HepG2 (cell line): ENCODE measurements around the gene CNN3. TPM values are rescaled to one million over a fixed set of nuclear protein-coding genes. Genes with fewer than 3 reads are reported as not detected.
A peak's percentile ranks its signal among the peaks of the same experiment; 100 is the strongest.

Experiments used
- ASH2L ChIP-seq: fragments of 300-600, 200-600 bp; sonication (generic); IDR thresholded peaks from 2 replicates; pipeline ENCODE4 v1.7.0; 2017; ENCODE audit warnings: low read depth, mild to moderate bottlenecking, moderate library complexity, mixed read lengths, low read length; ENCODE audit not compliant: insufficient read length
- CREBL2 ChIP-seq: sonication (generic); formaldehyde crosslinking; IDR thresholded peaks from 2 replicates; pipeline ENCODE4 v1.8.1; 2023; ENCODE audit warnings: missing genetic modification reagents, mild to moderate bottlenecking, borderline replicate concordance
- HNRNPLL ChIP-seq: fragments of 200-400 bp; formaldehyde crosslinking; IDR thresholded peaks from 2 replicates; pipeline ENCODE4 v1.6.1; 2017; ENCODE audit warnings: mild to moderate bottlenecking, low read depth, low read length; ENCODE audit not compliant: poor library complexity, severe bottlenecking
- IKZF1 ChIP-seq: fragments of 450-650 bp; IDR thresholded peaks from 2 replicates; pipeline ENCODE4 v1.7.1; 2016
- MEIS2 ChIP-seq: sonication (generic); formaldehyde crosslinking; IDR thresholded peaks from 2 replicates; pipeline ENCODE4 v1.9.0; 2021; ENCODE audit warnings: mild to moderate bottlenecking, missing genetic modification reagents
- PHF21A ChIP-seq: sonication (generic); formaldehyde crosslinking; IDR thresholded peaks from 2 replicates; pipeline ENCODE4 v1.5.0; 2020; ENCODE audit warnings: mild to moderate bottlenecking, missing genetic modification reagents
- POGK ChIP-seq: sonication (generic); formaldehyde crosslinking; conservative IDR thresholded peaks from 2 replicates; pipeline ENCODE4 v1.8.0; 2022; ENCODE audit warnings: mild to moderate bottlenecking, moderate library complexity, missing genetic modification reagents
- PPARG ChIP-seq: conservative IDR thresholded peaks from 2 replicates; pipeline ENCODE4 v1.6.1; 2016; ENCODE audit warnings: missing biosample characterization, missing genetic modification reagents
- USF2 ChIP-seq, 2 experiments: sonication (generic) in 1 of 2; formaldehyde crosslinking in 1 of 2; IDR thresholded peaks; 2 replicates each; pipeline versions ENCODE4 v1.5.1 to v1.6.1; 2011 to 2020; ENCODE audit warnings: borderline replicate concordance in 1 of 2, low read depth in 1 of 2, low read length in 1 of 2, mild to moderate bottlenecking in 1 of 2, missing genetic modification reagents in 1 of 2, moderate library complexity in 1 of 2
- ZBTB2 ChIP-seq: sonication (generic); formaldehyde crosslinking; IDR thresholded peaks from 2 replicates; pipeline ENCODE4 v1.8.0; 2022; ENCODE audit warnings: low read depth, missing genetic modification reagents
- ZBTB38 ChIP-seq: sonication (generic); formaldehyde crosslinking; IDR thresholded peaks from 2 replicates; pipeline ENCODE4 v1.5.1; 2020; ENCODE audit warnings: mild to moderate bottlenecking, missing genetic modification reagents
- ZEB1 ChIP-seq: IDR thresholded peaks from 2 replicates; pipeline ENCODE4 v1.6.1; 2012; ENCODE audit warnings: mild to moderate bottlenecking, low read depth, inconsistent platforms; ENCODE audit not compliant: insufficient replicate concordance
- ZMAT3 ChIP-seq: sonication (generic); formaldehyde crosslinking; conservative IDR thresholded peaks from 2 replicates; pipeline ENCODE4 v1.7.0; 2021; ENCODE audit warnings: missing genetic modification reagents
- ZNF138 ChIP-seq: sonication (generic); formaldehyde crosslinking; IDR thresholded peaks from 2 replicates; pipeline ENCODE4 v1.5.0; 2020; ENCODE audit warnings: mild to moderate bottlenecking, low read depth, missing genetic modification reagents
- ZNF430 ChIP-seq: sonication (generic); formaldehyde crosslinking; IDR thresholded peaks from 2 replicates; pipeline ENCODE4 v1.9.0; 2021; ENCODE audit warnings: mild to moderate bottlenecking, missing genetic modification reagents
- ZNF550 ChIP-seq: sonication (generic); formaldehyde crosslinking; IDR thresholded peaks from 2 replicates; pipeline ENCODE4 v1.4.0; 2020; ENCODE audit warnings: mild to moderate bottlenecking, missing genetic modification reagents, borderline replicate concordance
- ZNF687 ChIP-seq: sonication (generic); formaldehyde crosslinking; IDR thresholded peaks from 2 replicates; pipeline ENCODE4 v1.5.1; 2020; ENCODE audit warnings: mild to moderate bottlenecking, missing genetic modification reagents, moderate library complexity
- polyA plus RNA-seq, 8 experiments: library from polyadenylated mRNA; depleted of rRNA in 3 of 8; stranded (reverse) in 7 of 8; unstranded in 1 of 8; fragments of >200 nt; fragmentation: Illumina TruSeq in 4 of 8; extraction: Trizol in 4 of 8; gene quantifications; 2 replicates each; pipeline versions ENCODE4 v1.2.1 to v1.2.3, GENCODE V29; 2011 to 2016; ENCODE audit warnings: low read depth in 4 of 8, missing spikeins in 1 of 8, mixed read lengths in 1 of 8; ENCODE audit not compliant: insufficient read depth in 1 of 8
- total RNA-seq, 5 experiments: library from RNA; depleted of rRNA; stranded (reverse); fragments of >200 nt; fragmentation: Illumina TruSeq; extraction: Trizol; gene quantifications; 2 replicates each; pipeline ENCODE4 v1.2.3, GENCODE V29; 2016; ENCODE audit warnings: low read depth in 1 of 5

Gene CNN3
- total and polyA plus RNA-seq, 2 of the 13 experiments (the other 11 are each of a cell fraction or from before 2014, with no cell fraction given), result 113 to 223 TPM

GRCh38 chr1:94927405-94928175, 680 bp upstream of the CNN3 start (continued):
- TF ChIP-seq USF2 (IDR thresholded peaks at IDR 0.05; ENCODE audit: low read depth, low read length) (no peak), USF2 (CRISPR knock-in tag; IDR thresholded peaks at IDR 0.05; ENCODE audit: borderline replicate concordance) (0 out of 2 replicates have a peak, but pooled peaks have one; percentile 38), PPARG (CRISPR knock-in tag) (peak; percentile 15; the same call in 1 of the 2 replicates), ZBTB2 (0 out of 2 replicates have a peak, but pooled peaks have one; percentile 24), ZNF550 (CRISPR knock-in tag) (no peak), ZEB1 (peak; percentile 80), ASH2L (peak; percentile 51), ZBTB38 (CRISPR knock-in tag) (peak; percentile 33; the same call in 1 of the 2 replicates), ZNF687 (CRISPR knock-in tag) (peak; percentile 65), ZNF430 (0 out of 2 replicates have a peak, but pooled peaks have one; percentile 23), ZNF138 (no peak), CREBL2 (CRISPR knock-in tag) (no peak), IKZF1 (no peak), ZMAT3 (CRISPR knock-in tag) (0 out of 2 replicates have a peak, but pooled peaks have one; percentile 46), MEIS2 (CRISPR knock-in tag) (peak; percentile 75; the same call in 1 of the 2 replicates), HNRNPLL (peak; percentile 42), POGK (CRISPR knock-in tag) (no peak), PHF21A (0 out of 2 replicates have a peak, but pooled peaks have one; percentile 30)
